VCaP (cell line): ENCODE results near the gene HCK.

Experiments used
- H3K27ac ChIP-seq: fragments of 450-650 bp; 2 replicates; pipeline ENCODE4 v1.5.1; 2017
- CTCF ChIP-seq: fragments of 450-650 bp; conservative IDR thresholded peaks from 2 replicates; pipeline ENCODE4 v1.5.1; 2017; ENCODE audit warnings: mild to moderate bottlenecking, moderate library complexity

The HCK gene

GRCh38 chr20:32144898-32145662 is 93.0 kb downstream of the HCK start:
- no peak overlapping the region for H3K27ac ChIP-seq
- no peak for TF ChIP-seq CTCF

GRCh38 chr20:32149566-32150170 is 97.6 kb downstream of the HCK start:
- TF ChIP-seq CTCF, result no peak
- no peak overlapping the region for H3K27ac ChIP-seq

GRCh38 chr20:32150291-32150848 is 98.3 kb downstream of the HCK start:
- no peak for TF ChIP-seq CTCF

More at GRCh38 chr20:32150291-32150848, 98.3 kb downstream of the HCK start:
- no peak overlapping the region for H3K27ac ChIP-seq
